Fibroblast of lung (primary cell): ENCODE measurements around the gene HOXC10. TPM values are rescaled to one million over a fixed set of nuclear protein-coding genes. Genes with fewer than 3 reads are reported as not detected.
A peak's percentile ranks its signal among the peaks of the same experiment; 100 is the strongest.

Source experiments
- DNase-seq, 2 donors: peaks; one replicate each; pipeline versions ENCODE4 v3.0.0 to v3.0.0-alpha.2; 2010; ENCODE audit warnings: low read depth in 2 of 2
- H2AFZ ChIP-seq: 2 replicates; pipeline ENCODE4 v1.5.1; 2012; ENCODE audit warnings: low read length, control low read depth, inconsistent platforms
- H3K27ac ChIP-seq: 2 replicates; pipeline ENCODE4 v1.5.1; 2011; ENCODE audit warnings: low read length, control low read depth; ENCODE audit not compliant: insufficient read depth
- H3K27me3 ChIP-seq: 2 replicates; pipeline ENCODE4 v1.5.1; 2011; ENCODE audit warnings: mild to moderate bottlenecking, low read length; ENCODE audit not compliant: control insufficient read depth, insufficient read depth
- H3K36me3 ChIP-seq: 2 replicates; pipeline ENCODE4 v1.5.1; 2011; ENCODE audit warnings: low read length; ENCODE audit not compliant: control insufficient read depth, insufficient read depth
- H3K4me1 ChIP-seq: 2 replicates; pipeline ENCODE4 v1.5.1; 2011; ENCODE audit warnings: low read length; ENCODE audit not compliant: control insufficient read depth, insufficient read depth; ENCODE audit errors: extremely low read depth
- H3K4me2 ChIP-seq: 2 replicates; pipeline ENCODE4 v1.5.1; 2011; ENCODE audit warnings: low read length, control low read depth; ENCODE audit not compliant: insufficient read depth; ENCODE audit errors: extremely low read depth
- H3K4me3 ChIP-seq, 4 experiments: fragments of 200-600 bp in 1 of 4; sonication (generic) in 1 of 4; replicated peaks in 1 of 4; 2 replicates each; pipeline ENCODE4 v1.5.1; 2011 to 2016; ENCODE audit warnings: low read length in 4 of 4, low read depth in 3 of 4, mild to moderate bottlenecking in 3 of 4, control low read depth in 2 of 4, inconsistent platforms in 1 of 4, mixed read lengths in 1 of 4; ENCODE audit not compliant: insufficient read depth in 1 of 4; ENCODE audit errors: control extremely low read depth in 1 of 4
- H3K79me2 ChIP-seq: 2 replicates; pipeline ENCODE4 v1.5.1; 2012; ENCODE audit warnings: mild to moderate bottlenecking, low read length, inconsistent platforms; ENCODE audit not compliant: control insufficient read depth, insufficient read depth
- H3K9ac ChIP-seq: 2 replicates; pipeline ENCODE4 v1.5.1; 2011; ENCODE audit warnings: mild to moderate bottlenecking, low read length, control low read depth; ENCODE audit not compliant: insufficient read depth
- H3K9me3 ChIP-seq: 2 replicates; pipeline ENCODE4 v1.5.1; 2012; ENCODE audit warnings: low read depth, low read length; ENCODE audit not compliant: control insufficient read depth, insufficient read depth
- H4K20me1 ChIP-seq: 2 replicates; pipeline ENCODE4 v1.5.1; 2011; ENCODE audit warnings: low read length; ENCODE audit not compliant: control insufficient read depth, insufficient read depth; ENCODE audit errors: extremely low read depth
- EZH2 ChIP-seq: IDR thresholded peaks from 2 replicates; pipeline ENCODE4 v1.5.1; 2012; ENCODE audit warnings: low read length, control low read depth, mild to moderate bottlenecking; ENCODE audit errors: missing control alignments
- polyA plus RNA-seq, 2 donors: library from polyadenylated mRNA; depleted of rRNA in 1 of 2; stranded (reverse) in 1 of 2; unstranded in 1 of 2; fragments of >200 nt; gene quantifications; 2 replicates each; pipeline ENCODE4 v1.2.1, GENCODE V29; 2011 to 2012; ENCODE audit warnings: missing spikeins in 1 of 2
- total RNA-seq: library from RNA; depleted of rRNA; stranded (reverse); fragments of >200 nt; gene quantifications from 2 replicates; pipeline ENCODE4 v1.2.1, GENCODE V29; 2014
- TF ChIP-seq, protein P1 (sequence below), 2 donors: IDR thresholded peaks in 1 of 2; conservative IDR thresholded peaks in 1 of 2; 1 replicate in 1 of 2; 2 replicates in 1 of 2; pipeline ENCODE4 v1.5.1; 2011 to 2012; ENCODE audit warnings: low read length in 2 of 2, control low read depth in 1 of 2, inconsistent platforms in 1 of 2, low read depth in 1 of 2, mild to moderate bottlenecking in 1 of 2

Gene HOXC10
- total and polyA plus RNA-seq, 2 donors (not counting 1 experiment from before 2014, with no cell fraction given) = 0.06 TPM; not detected in 1

DNA sequence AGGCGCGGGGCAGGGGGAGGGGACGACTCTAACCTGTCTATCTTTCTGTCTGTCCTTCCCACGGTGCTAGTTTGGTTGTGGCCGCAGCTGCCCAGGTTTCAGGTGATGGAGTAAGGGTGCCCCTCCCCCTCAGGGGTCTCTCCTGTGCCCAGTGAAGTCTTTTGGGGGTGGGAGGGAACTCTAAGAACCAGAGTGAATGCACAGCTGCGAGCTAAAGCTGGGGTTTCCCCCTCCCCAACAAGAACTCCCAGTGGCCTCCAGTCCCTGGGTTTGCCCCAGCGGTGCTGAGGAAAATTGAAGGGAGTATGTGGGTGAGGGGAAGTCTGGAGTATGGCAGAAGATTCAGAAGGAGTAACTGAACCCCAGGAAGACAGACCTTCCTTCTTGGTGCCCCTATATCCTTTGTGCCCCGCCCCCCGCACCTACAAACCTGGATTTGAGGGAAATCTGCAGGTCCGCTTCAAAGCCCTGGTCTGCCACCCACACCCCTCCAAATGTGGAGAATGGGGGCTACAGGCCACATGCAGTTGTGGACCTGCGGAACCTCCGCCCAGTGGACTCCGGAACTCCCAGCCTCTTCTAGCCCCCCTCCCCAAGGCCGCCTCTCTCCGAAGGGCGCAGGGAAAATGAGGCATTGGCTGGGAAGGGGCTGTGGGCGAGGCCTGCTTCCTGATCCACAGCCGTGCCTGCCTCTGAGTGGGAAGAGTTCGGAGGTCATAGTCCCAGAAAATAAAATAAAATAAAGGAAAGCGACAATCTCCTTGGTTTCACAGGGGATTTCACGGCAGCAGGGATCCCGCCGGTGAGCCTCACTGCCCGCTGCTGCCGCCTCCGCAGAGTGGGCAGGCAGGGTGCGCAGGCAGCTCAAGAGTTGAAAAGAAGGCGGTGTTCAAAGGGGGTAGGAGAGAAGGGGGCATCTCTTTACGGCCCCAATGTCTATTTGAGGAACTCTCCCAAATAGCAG, 11.6 kb downstream of the HOXC10 start:
- no peak overlapping the region for H3K4me2 ChIP-seq
- no peaks in the 10 kb centered on the region for H3K9me3 ChIP-seq
- H3K27me3 ChIP-seq = peaks cover 88% of the 10 kb centered on the region
- H2AFZ ChIP-seq = no peak overlapping the region
- H3K79me2 ChIP-seq = no peaks in the 10 kb centered on the region
- H3K27ac ChIP-seq = no peak overlapping the region
- no peaks in the 10 kb centered on the region for H4K20me1 ChIP-seq
- DNase-seq = no peak
- TF ChIP-seq, protein P1, sequence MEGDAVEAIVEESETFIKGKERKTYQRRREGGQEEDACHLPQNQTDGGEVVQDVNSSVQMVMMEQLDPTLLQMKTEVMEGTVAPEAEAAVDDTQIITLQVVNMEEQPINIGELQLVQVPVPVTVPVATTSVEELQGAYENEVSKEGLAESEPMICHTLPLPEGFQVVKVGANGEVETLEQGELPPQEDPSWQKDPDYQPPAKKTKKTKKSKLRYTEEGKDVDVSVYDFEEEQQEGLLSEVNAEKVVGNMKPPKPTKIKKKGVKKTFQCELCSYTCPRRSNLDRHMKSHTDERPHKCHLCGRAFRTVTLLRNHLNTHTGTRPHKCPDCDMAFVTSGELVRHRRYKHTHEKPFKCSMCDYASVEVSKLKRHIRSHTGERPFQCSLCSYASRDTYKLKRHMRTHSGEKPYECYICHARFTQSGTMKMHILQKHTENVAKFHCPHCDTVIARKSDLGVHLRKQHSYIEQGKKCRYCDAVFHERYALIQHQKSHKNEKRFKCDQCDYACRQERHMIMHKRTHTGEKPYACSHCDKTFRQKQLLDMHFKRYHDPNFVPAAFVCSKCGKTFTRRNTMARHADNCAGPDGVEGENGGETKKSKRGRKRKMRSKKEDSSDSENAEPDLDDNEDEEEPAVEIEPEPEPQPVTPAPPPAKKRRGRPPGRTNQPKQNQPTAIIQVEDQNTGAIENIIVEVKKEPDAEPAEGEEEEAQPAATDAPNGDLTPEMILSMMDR (conservative IDR thresholded peaks at IDR 0.05 in 1 of 2, IDR thresholded peaks at IDR 0.05 in 1 of 2; ENCODE audit: low read depth in 1 of 2, low read length in 2 of 2) = no peak
- TF ChIP-seq EZH2 = no peak
- H3K4me3 ChIP-seq = peak overlapping the region in 1 of 4 experiments; percentile 45
- no peaks in the 10 kb centered on the region for H3K4me1 ChIP-seq
- H3K36me3 ChIP-seq = no peaks in the 10 kb centered on the region
- H3K9ac ChIP-seq = no peak overlapping the region

- Histone ChIP-seq H4K20me1 (no peaks in the 10 kb centered on the region), H3K4me3 (no peak overlapping the region), H3K9me3 (no peaks in the 10 kb centered on the region), H2AFZ (no peak overlapping the region), H3K36me3 (no peaks in the 10 kb centered on the region), H3K27ac (no peak overlapping the region), H3K4me1 (no peaks in the 10 kb centered on the region), H3K9ac (no peak overlapping the region), H3K79me2 (no peaks in the 10 kb centered on the region), H3K4me2 (no peak overlapping the region), H3K27me3 (peaks cover 83% of the 10 kb centered on the region)
- no peak for DNase-seq
- peak; percentile 82 for TF ChIP-seq EZH2
- TF ChIP-seq, protein P1 (conservative IDR thresholded peaks at IDR 0.05 in 1 of 2, IDR thresholded peaks at IDR 0.05 in 1 of 2; ENCODE audit: low read depth in 1 of 2, low read length in 2 of 2) = no peak
Measured at GRCh38 chr12:53997204-53998109, 12.5 kb downstream of the HOXC10 start.
